WTC11 (cell line): ENCODE results near the gene ASPHD2. TPM values are rescaled to one million over a fixed set of nuclear protein-coding genes. Genes with fewer than 3 reads are reported as not detected.

Experiments
- ATAC-seq: fragments of 200-7000 bp; cut with Tn5 transposase; 2 replicates; pipeline ENCODE4 v1.10.0; 2021; ENCODE audit warnings: mild to moderate bottlenecking, moderate library complexity
- CTCF ChIA-PET: fragments of 300-600 bp; sonication (Branson Sonifier 250); formaldehyde crosslinking; loops from one replicate; lab custom pipeline; 2021; ENCODE audit warnings: antibody characterized with exemption; lab: Charles Lee
- POLR2A ChIA-PET: fragments of 350-600 bp; sonication (Branson Sonifier 250); formaldehyde crosslinking; loops from one replicate; lab custom pipeline; 2021; ENCODE audit warnings: antibody characterized with exemption; lab: Charles Lee
- DNase-seq: peaks from one replicate; pipeline ENCODE4 v3.0.0; 2021; ENCODE audit warnings: low spot score
- H3K27ac Mint-ChIP-seq: 2 replicates; pipeline ENCODE4 v1.8.0; 2021; ENCODE audit warnings: mixed read lengths
- H3K27me3 Mint-ChIP-seq: 2 replicates; pipeline ENCODE4 v1.8.0; 2021; ENCODE audit warnings: low read depth, mild to moderate bottlenecking, moderate library complexity, mixed read lengths
- H3K36me3 Mint-ChIP-seq: 2 replicates; pipeline ENCODE4 v1.8.0; 2021; ENCODE audit warnings: mixed read lengths
- H3K4me1 Mint-ChIP-seq: 2 replicates; pipeline ENCODE4 v1.8.0; 2022; ENCODE audit warnings: mixed read lengths
- H3K4me3 Mint-ChIP-seq: 2 replicates; pipeline ENCODE4 v1.8.0; 2021; ENCODE audit warnings: mild to moderate bottlenecking, moderate library complexity, mixed read lengths
- H3K9me3 Mint-ChIP-seq: 2 replicates; pipeline ENCODE4 v1.8.0; 2021; ENCODE audit warnings: mixed read lengths
- ATF6 ChIP-seq: sonication (generic); formaldehyde crosslinking; IDR thresholded peaks from 2 replicates; pipeline ENCODE4 v1.8.1; 2023; ENCODE audit warnings: mild to moderate bottlenecking, missing genetic modification reagents
- CDX4 ChIP-seq: fragments of 250-450 bp; sonication (Bioruptor Pico); IDR thresholded peaks from 2 replicates; pipeline ENCODE4 v1.9.0; 2021; ENCODE audit warnings: moderate library complexity, mild to moderate bottlenecking, inconsistent platforms, borderline replicate concordance
- CREM ChIP-seq: sonication (generic); formaldehyde crosslinking; IDR thresholded peaks from 2 replicates; pipeline ENCODE4 v1.8.1; 2022; ENCODE audit warnings: mild to moderate bottlenecking, missing genetic modification reagents, moderate library complexity
- CTCF ChIP-seq: fragments of 200-600 bp; IDR thresholded peaks from 2 replicates; pipeline ENCODE4 v1.8.0; 2022; ENCODE audit warnings: antibody characterized with exemption
- ETV6 ChIP-seq: sonication (generic); formaldehyde crosslinking; IDR thresholded peaks from 2 replicates; pipeline ENCODE4 v1.8.1; 2022; ENCODE audit warnings: mild to moderate bottlenecking, missing genetic modification reagents
- FOXP1 ChIP-seq: sonication (generic); formaldehyde crosslinking; IDR thresholded peaks from 2 replicates; pipeline ENCODE4 v1.8.0; 2022; ENCODE audit warnings: missing genetic modification reagents, mild to moderate bottlenecking, moderate library complexity, borderline replicate concordance
- GABPB1 ChIP-seq: sonication (generic); formaldehyde crosslinking; IDR thresholded peaks from 2 replicates; pipeline ENCODE4 v1.8.1; 2023; ENCODE audit warnings: mild to moderate bottlenecking, missing genetic modification reagents
- GRHL2 ChIP-seq: fragments of 250-450 bp; sonication (Bioruptor Pico); IDR thresholded peaks from 2 replicates; pipeline ENCODE4 v1.8.0; 2022; ENCODE audit warnings: mild to moderate bottlenecking, moderate library complexity; ENCODE audit not compliant: insufficient replicate concordance, severe bottlenecking
- IRF2 ChIP-seq: sonication (generic); formaldehyde crosslinking; IDR thresholded peaks from 2 replicates; pipeline ENCODE4 v1.8.0; 2022; ENCODE audit warnings: low read depth, missing genetic modification reagents, borderline replicate concordance
- JAZF1 ChIP-seq: fragments of 250-450 bp; sonication (Bioruptor Pico); IDR thresholded peaks from 2 replicates; pipeline ENCODE4 v1.9.0; 2021; ENCODE audit warnings: moderate library complexity, mild to moderate bottlenecking, inconsistent platforms
- JUN ChIP-seq: sonication (generic); formaldehyde crosslinking; IDR thresholded peaks from 2 replicates; pipeline ENCODE4 v1.8.0; 2023; ENCODE audit warnings: mild to moderate bottlenecking, missing genetic modification reagents
- KAT7 ChIP-seq: sonication (generic); formaldehyde crosslinking; IDR thresholded peaks from 2 replicates; pipeline ENCODE4 v1.8.1; 2023; ENCODE audit warnings: missing genetic modification reagents, mild to moderate bottlenecking, borderline replicate concordance
- MAX ChIP-seq: sonication (generic); formaldehyde crosslinking; IDR thresholded peaks from 2 replicates; pipeline ENCODE4 v1.8.0; 2022; ENCODE audit warnings: mild to moderate bottlenecking, missing genetic modification reagents
- NR1H2 ChIP-seq: sonication (generic); formaldehyde crosslinking; IDR thresholded peaks from 2 replicates; pipeline ENCODE4 v1.9.0; 2021; ENCODE audit warnings: mild to moderate bottlenecking, moderate library complexity, missing genetic modification reagents
- PRDM15 ChIP-seq: sonication (generic); formaldehyde crosslinking; IDR thresholded peaks from 2 replicates; pipeline ENCODE4 v1.8.0; 2022; ENCODE audit warnings: missing genetic modification reagents
- PRRX2 ChIP-seq: fragments of 250-450 bp; sonication (Bioruptor Pico); IDR thresholded peaks from 2 replicates; pipeline ENCODE4 v1.8.0; 2021; ENCODE audit warnings: mild to moderate bottlenecking
- USF1 ChIP-seq: sonication (generic); formaldehyde crosslinking; IDR thresholded peaks from 2 replicates; pipeline ENCODE4 v1.8.0; 2022; ENCODE audit warnings: mild to moderate bottlenecking, missing genetic modification reagents
- ZBTB43 ChIP-seq: sonication (generic); formaldehyde crosslinking; IDR thresholded peaks from 2 replicates; pipeline ENCODE4 v1.8.1; 2023; ENCODE audit warnings: mild to moderate bottlenecking, missing genetic modification reagents
- ZNF121 ChIP-seq: sonication (generic); formaldehyde crosslinking; IDR thresholded peaks from 2 replicates; pipeline ENCODE4 v1.8.0; 2023; ENCODE audit warnings: missing genetic modification reagents
- ZNF138 ChIP-seq: sonication (generic); formaldehyde crosslinking; conservative IDR thresholded peaks from 2 replicates; pipeline ENCODE4 v1.8.1; 2022; ENCODE audit warnings: mild to moderate bottlenecking, moderate library complexity, missing genetic modification reagents
- ZNF232 ChIP-seq: sonication (generic); formaldehyde crosslinking; IDR thresholded peaks from 2 replicates; pipeline ENCODE4 v1.8.0; 2022; ENCODE audit warnings: mild to moderate bottlenecking, missing genetic modification reagents
- ZNF671 ChIP-seq: fragments of 250-450 bp; sonication (Bioruptor Pico); IDR thresholded peaks from 2 replicates; pipeline ENCODE4 v1.8.0; 2021; ENCODE audit warnings: mild to moderate bottlenecking
- total RNA-seq: library from RNA; stranded (reverse); gene quantifications from 3 replicates; pipeline ENCODE4 v1.2.3, GENCODE V29; 2021

ASPHD2 gene
- total RNA-seq, 1 experiment from 2014 or later = 7.1 TPM

- H3K36me3 Mint-ChIP-seq = peaks cover 59% of the 10 kb centered on the region
- ATAC-seq (no peak), DNase-seq (no peak)
- H3K27me3 Mint-ChIP-seq = no peaks in the 10 kb centered on the region
- no peak for TF ChIP-seq MAX (CRISPR knock-in tag)
- no peak for TF ChIP-seq CREM (CRISPR knock-in tag)
- TF ChIP-seq ZNF121 = no peak
- no peak for TF ChIP-seq ZNF138 (CRISPR knock-in tag)
- no peak overlapping the region for H3K4me3 Mint-ChIP-seq
- CTCF ChIA-PET = interaction anchor here (5.0 kb wide), 1 partner anchor 98 kb away, joined by 69 read pairs; no protein-coding TSS in a partner anchor
- no peak overlapping the region for H3K27ac Mint-ChIP-seq
- H3K9me3 Mint-ChIP-seq = no peaks in the 10 kb centered on the region
- H3K4me1 Mint-ChIP-seq = peaks cover 4% of the 10 kb centered on the region; the same call in 1 of the 2 replicates
- POLR2A ChIA-PET = interaction anchor here (1.3 kb wide), 1 partner anchor 20 kb away, joined by 3 read pairs; the partner anchor contains the start of genes HPS4 and SRRD
Observed at GRCh38 chr22:26463688-26464087, 34.6 kb downstream of the ASPHD2 start.

- H3K36me3 Mint-ChIP-seq = peaks cover 65% of the 10 kb centered on the region
- CTCF ChIA-PET = no interaction called here
- DNase-seq (no peak), ATAC-seq (no peak)
- H3K4me3 Mint-ChIP-seq = no peak overlapping the region
- H3K4me1 Mint-ChIP-seq = peaks cover 4% of the 10 kb centered on the region; the same call in 1 of the 2 replicates
- H3K27ac Mint-ChIP-seq = no peak overlapping the region
- no peaks in the 10 kb centered on the region for H3K9me3 Mint-ChIP-seq
- TF ChIP-seq ETV6 (CRISPR knock-in tag) (no peak), USF1 (CRISPR knock-in tag) (no peak), MAX (CRISPR knock-in tag) (no peak)
- H3K27me3 Mint-ChIP-seq = no peaks in the 10 kb centered on the region
- POLR2A ChIA-PET = no interaction called here
Observed at GRCh38 chr22:26464312-26464711, 35.3 kb downstream of the ASPHD2 start.

- Mint-ChIP-seq H3K27ac (no peak overlapping the region), H3K27me3 (no peaks in the 10 kb centered on the region), H3K36me3 (peaks cover 68% of the 10 kb centered on the region), H3K4me3 (no peak overlapping the region), H3K4me1 (peaks cover 4% of the 10 kb centered on the region; the same call in 1 of the 2 replicates), H3K9me3 (no peaks in the 10 kb centered on the region)
- ATAC-seq = no peak
- DNase-seq = no peak
- ChIA-PET CTCF (no interaction called here), POLR2A (no interaction called here)
- TF ChIP-seq JAZF1 (CRISPR knock-in tag) (no peak), CDX4 (CRISPR knock-in tag) (no peak), ZBTB43 (CRISPR knock-in tag) (no peak), PRRX2 (no peak), CTCF (no peak), FOXP1 (CRISPR knock-in tag) (no peak), JUN (CRISPR knock-in tag) (no peak), GRHL2 (CRISPR knock-in tag) (no peak), PRDM15 (no peak), IRF2 (CRISPR knock-in tag) (no peak), ZNF671 (CRISPR knock-in tag) (no peak), ATF6 (CRISPR knock-in tag) (no peak), ZNF232 (no peak), GABPB1 (CRISPR knock-in tag) (no peak), KAT7 (CRISPR knock-in tag) (no peak), NR1H2 (CRISPR knock-in tag) (no peak), MAX (CRISPR knock-in tag) (no peak)
Observed at GRCh38 chr22:26466196-26466595, 37.1 kb downstream of the ASPHD2 start.
